OCI-LY1 (cell line): Measurements from ENCODE around the gene MAMDC2.

Experiments used
- CTCF ChIP-seq: fragments of 200-600 bp; sonication (generic), shearing (Covaris generic); IDR thresholded peaks from 2 replicates; pipeline ENCODE4 v1.5.1; 2017; ENCODE audit warnings: mild to moderate bottlenecking, antibody characterized with exemption, low read length, moderate library complexity, mixed read lengths
- EZH2 ChIP-seq: fragments of 200-600 bp; sonication (generic), shearing (Covaris generic); IDR thresholded peaks from 2 replicates; pipeline ENCODE4 v1.8.0; 2017; ENCODE audit warnings: borderline replicate concordance, mixed run types, mild to moderate bottlenecking, antibody characterized with exemption, low read length, moderate library complexity, mixed read lengths

GRCh38 chr9:70258692-70259511, 215.3 kb downstream of the MAMDC2 start, which contains the start of gene SMC5:
- no peak for TF ChIP-seq EZH2
- TF ChIP-seq CTCF = no peak
